K562 treated with DMSO at 1 percent for 12 hours (cell line): ENCODE measurements around the gene PAFAH1B1. TPM values are rescaled to one million over a fixed set of nuclear protein-coding genes. Genes with fewer than 3 reads are reported as not detected.

ENCODE experiments used
- total RNA-seq: library from RNA; unstranded; fragments of 300-600 nt; gene quantifications from 2 replicates; pipeline ENCODE4 v1.2.3, GENCODE V29; 2022; ENCODE audit not compliant: insufficient read depth

PAFAH1B1 gene
- total RNA-seq, result 25.7 and 42.2 TPM in 2 replicates

DNA sequence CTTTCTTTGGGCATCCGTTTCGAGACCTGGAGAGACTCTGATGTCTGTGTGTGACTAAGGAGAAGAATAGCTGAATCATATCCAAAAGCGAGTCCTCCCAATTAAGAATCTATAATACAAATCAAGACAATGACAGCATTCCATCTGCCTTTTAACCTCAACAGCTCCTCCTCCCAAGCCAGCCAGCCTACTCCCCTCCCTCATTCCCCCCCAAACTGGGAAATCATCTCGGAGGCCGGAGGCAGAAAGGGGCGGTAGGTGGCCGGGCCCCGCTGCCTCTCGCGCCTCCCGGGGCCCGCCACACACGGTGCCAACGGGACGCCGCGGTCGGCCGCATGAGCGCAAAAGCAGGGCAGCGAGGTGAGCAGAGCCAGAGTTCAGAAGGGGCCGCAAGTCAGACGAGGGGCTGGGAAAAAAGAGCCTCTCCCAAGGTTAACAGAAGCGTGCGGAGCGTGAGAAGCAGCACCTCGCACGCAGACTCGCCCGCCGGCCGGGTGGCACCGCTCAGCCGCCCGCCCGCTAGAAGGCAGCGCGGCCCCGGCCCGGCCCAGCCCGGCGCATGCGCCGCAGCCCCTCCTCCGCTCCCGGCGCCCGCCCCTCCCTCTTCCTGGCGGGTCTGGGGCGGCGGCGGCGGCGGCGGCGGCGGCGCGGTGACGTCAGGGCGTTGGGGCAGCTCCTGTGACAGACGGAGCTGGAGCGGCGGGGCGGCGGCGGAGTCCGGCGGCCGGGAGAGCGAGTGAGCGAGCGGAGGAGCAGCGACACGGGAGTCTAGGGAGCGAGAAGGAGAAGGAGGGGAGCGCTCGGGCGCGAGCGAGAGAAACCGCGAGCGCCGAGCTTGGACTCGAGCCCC, at the start of gene PAFAH1B1:
TSS of gene PAFAH1B1 (plus strand) at position 684 of the 850 bp plus-strand sequence. CDS start 44,635 bp downstream, outside the sequence.

DNA sequence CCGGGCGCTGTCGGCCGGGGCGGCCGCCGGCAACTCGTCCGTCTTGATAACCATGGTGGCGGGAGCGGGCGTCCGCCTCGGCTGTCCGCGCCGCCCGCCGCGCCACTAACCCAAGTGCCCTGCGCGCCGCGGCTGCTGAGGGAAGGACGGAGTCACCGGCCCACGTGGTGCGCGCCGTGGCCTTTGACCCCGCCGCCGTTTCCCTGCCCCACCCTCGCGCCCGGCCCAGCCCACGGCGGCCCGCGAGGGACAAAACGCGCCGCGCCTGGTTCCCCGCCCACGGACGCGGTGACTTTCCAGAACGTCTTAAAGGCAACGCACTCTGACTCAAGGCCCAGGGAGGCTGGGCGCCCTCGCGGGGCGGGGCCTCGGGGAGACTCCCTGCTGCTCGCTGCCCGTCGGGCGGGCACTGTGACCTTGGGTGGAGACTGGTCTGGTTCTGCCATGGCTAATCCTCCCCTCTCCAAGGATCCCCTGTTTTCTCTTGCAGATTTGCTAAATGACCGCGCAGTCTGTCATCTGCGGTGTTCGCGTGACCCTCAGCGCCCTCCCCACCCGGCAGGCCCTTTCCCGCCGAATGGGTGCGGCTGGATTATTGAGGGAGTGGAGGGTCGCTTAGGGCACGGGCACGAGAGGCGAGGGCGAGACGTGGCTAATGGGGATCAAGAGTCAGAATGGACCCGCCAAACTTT, 118.3 kb downstream of the PAFAH1B1 start, which contains the start of gene CLUH:
TSS of gene CLUH (minus strand) at position 157 of the 692 bp plus-strand sequence. CDS start at position 54, 103 bp downstream.

Other genes with a start within 250 kb of the PAFAH1B1 start
- 5.2 and 8.5 TPM in 2 replicates for gene MNT, start 192.6 kb upstream of the PAFAH1B1 start, total RNA-seq
- 4.1 and 14.6 TPM in 2 replicates for gene METTL16, start 81.8 kb upstream of the PAFAH1B1 start, total RNA-seq
- 14.6 and 39.5 TPM in 2 replicates for gene CLUH, start 118.1 kb downstream of the PAFAH1B1 start, total RNA-seq
- not detected in 2 replicates for gene CCDC92B, start 156.0 kb downstream of the PAFAH1B1 start, total RNA-seq
- gene RAP1GAP2, start 202.8 kb downstream of the PAFAH1B1 start, total RNA-seq, result not detected in 2 replicates